Measurements from ENCODE around the gene MALT1.

GRCh38 chr18:58671632-58672564 is 633 bp downstream of the MALT1 start:
- TF ChIP-seq, protein P1, sequence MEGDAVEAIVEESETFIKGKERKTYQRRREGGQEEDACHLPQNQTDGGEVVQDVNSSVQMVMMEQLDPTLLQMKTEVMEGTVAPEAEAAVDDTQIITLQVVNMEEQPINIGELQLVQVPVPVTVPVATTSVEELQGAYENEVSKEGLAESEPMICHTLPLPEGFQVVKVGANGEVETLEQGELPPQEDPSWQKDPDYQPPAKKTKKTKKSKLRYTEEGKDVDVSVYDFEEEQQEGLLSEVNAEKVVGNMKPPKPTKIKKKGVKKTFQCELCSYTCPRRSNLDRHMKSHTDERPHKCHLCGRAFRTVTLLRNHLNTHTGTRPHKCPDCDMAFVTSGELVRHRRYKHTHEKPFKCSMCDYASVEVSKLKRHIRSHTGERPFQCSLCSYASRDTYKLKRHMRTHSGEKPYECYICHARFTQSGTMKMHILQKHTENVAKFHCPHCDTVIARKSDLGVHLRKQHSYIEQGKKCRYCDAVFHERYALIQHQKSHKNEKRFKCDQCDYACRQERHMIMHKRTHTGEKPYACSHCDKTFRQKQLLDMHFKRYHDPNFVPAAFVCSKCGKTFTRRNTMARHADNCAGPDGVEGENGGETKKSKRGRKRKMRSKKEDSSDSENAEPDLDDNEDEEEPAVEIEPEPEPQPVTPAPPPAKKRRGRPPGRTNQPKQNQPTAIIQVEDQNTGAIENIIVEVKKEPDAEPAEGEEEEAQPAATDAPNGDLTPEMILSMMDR (conservative IDR thresholded peaks at IDR 0.05; ENCODE audit: low read length), result 0 out of 2 replicates have a peak, but pooled peaks have one; percentile 10
- TF ChIP-seq EZH2phosphoT487 (IDR thresholded peaks at IDR 0.05; ENCODE audit: borderline replicate concordance, low read depth, low read length), result no peak

All from OCI-LY7 (cell line).